ENCODE measurements around the gene TMEM108.

The TMEM108 gene

DNA sequence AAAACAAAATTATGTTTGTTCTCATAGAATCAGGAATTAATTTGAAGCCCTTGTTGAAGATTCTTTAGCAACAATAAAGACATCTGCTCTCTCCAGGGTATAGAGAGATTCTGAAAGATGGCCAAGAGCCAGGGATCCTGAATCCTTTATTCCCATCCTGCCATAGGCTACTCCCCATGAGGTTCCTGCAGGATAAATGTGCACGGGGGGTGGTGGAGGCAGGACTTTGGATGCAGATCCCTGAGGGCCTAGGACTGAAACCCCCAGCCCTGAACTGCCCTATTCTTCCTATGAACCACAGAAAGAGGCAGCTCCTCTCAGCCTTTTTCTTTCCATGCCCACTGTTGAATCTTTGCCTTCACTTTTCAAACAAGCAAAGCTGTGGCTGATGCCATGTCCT is 17.1 kb downstream of the TMEM108 start:
- DNase-seq (ENCODE audit: low read depth), result no peak

- no peak for DNase-seq (ENCODE audit: low read depth)
Observed at GRCh38 chr3:133058243-133058642, 20.1 kb downstream of the TMEM108 start.

- DNase-seq (ENCODE audit: low read depth), result no peak
Observed at GRCh38 chr3:133058831-133059230, 20.6 kb downstream of the TMEM108 start.

DNA sequence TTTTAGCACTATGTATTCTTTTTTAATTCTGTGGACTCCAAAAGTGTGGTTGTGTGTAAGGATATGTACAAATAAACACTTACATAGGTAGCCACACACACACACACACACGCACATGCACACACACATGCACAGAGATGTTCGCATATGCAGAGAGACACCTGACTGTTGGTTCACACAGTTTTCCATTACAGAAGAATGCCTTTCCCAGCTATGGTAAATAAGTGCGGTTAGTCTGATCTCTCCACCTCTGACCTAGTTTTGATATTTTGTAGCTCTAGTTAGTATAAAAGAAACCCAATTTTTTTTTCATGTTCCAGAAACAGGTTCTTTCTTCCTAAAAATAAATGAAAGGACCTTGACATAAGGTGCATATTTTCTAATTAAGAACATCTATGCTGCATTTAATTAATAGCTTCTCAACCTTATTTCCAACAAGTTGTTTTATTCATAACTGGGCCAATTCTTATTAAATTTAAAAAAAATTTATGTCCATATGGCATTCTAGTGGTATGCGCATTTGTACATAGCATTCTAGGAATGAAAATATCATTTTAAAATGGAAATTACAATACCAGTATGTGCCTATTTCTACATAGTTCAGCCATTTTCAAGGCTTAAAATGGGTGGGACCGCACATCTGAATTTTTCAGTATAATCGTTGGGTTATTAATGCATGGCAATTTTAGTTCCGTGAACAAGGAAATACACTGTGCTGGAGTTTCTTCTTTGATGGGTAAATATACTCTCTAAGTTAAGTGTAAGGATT is 27.2 kb downstream of the TMEM108 start:
- no peak for DNase-seq (ENCODE audit: low read depth)

- no peak for DNase-seq (ENCODE audit: low read depth)
Observed at GRCh38 chr3:133066026-133066425, 27.8 kb downstream of the TMEM108 start.

DNA sequence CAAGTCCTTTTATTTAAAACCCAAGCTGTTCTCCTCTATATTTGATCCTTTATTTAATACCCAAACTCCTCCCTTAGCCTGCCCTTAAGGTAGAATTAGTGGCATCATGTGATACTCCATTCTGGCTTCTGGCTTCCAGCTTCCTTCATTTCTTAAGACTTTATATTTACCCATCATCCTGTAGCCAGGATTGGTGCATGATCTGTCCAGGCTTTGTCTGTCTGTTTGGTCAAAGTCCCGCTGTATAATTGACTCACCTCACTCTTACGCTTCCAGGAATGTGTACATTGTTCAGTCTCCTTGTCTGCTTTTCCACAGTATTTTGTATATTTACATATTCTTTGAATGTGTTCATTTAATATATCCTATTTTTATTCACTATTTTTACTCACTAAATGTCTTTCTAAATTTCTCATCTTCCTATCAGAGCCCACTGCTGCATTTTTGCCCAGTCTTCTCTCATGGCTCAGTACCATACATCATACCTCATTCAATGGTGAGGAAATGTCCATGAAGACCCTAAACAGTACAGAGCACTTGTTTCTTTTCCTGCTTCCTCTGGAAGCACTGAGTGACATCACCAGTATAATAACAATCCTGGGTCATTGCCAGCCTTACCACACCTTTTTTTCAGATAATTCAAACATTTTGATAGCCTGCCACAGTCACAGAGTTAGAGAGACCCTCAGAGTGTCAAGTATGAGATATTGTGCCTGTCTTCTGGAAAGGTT is 31.5 kb downstream of the TMEM108 start:
- DNase-seq (ENCODE audit: low read depth), result no peak

GRCh38 chr3:133074977-133075376 is 36.8 kb downstream of the TMEM108 start:
- no peak for DNase-seq (ENCODE audit: low read depth)

GRCh38 chr3:133077688-133078087 is 39.5 kb downstream of the TMEM108 start:
- DNase-seq (ENCODE audit: low read depth), result no peak

GRCh38 chr3:133079621-133080020 is 41.4 kb downstream of the TMEM108 start:
- DNase-seq (ENCODE audit: low read depth), result no peak

- no peak for DNase-seq (ENCODE audit: low read depth)
Observed at GRCh38 chr3:133081016-133081415, 42.8 kb downstream of the TMEM108 start.

GRCh38 chr3:133083395-133083794 is 45.2 kb downstream of the TMEM108 start:
- no peak for DNase-seq (ENCODE audit: low read depth)

DNA sequence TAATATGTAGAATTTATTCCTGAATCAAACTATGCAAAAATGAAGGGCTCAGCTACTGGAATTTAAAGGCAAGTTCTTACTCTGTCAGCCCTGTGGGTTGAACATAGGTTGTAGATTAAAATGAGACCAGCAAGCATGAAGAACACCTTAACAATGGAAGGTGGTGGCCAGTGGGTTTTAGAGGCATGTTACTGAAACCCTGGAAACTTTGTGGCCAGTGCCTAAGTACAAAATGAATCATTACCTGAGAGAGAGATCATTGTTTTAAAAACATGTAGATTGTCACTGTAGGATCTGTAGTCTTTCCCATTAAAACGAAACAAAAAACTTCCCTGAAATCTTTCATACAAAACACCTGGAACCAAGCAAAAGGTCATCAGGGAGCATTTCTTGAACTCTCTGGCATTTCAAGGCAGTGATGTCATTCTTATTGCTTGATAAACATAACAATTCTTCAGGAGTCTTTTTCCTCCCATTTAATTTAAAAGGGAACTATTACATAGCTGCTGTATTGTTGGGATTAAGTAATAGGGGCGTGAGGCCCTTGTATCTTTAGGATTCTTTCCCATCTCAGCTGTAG is 51.8 kb downstream of the TMEM108 start:
- DNase-seq (ENCODE audit: low read depth), result no peak

GRCh38 chr3:133092681-133093080 is 54.5 kb downstream of the TMEM108 start:
- DNase-seq (ENCODE audit: low read depth), result no peak

DNA sequence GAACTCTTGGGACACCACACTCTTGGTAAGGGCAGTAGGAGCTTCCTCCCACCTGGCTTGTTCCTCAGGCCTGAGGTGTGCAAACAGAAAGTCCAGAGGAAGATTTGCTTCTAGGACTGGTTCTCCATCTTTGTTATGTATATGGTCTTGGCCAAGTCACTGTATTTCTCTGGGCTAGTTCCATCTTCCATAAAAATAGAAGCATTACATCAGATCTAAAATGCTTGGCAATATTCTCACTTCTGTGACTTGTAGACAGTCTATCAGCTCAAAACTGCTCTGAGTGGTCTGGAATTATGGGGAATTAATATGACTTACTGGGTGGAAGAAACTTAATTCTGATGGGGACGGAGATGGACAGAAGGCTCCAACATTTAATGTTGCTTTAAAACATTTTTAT is 55.2 kb downstream of the TMEM108 start:
- DNase-seq (ENCODE audit: low read depth), result no peak

GRCh38 chr3:133096900-133097613 is 58.9 kb downstream of the TMEM108 start:
- DNase-seq (ENCODE audit: low read depth), result peak; percentile 48

- no peak for DNase-seq (ENCODE audit: low read depth)
Observed at GRCh38 chr3:133103706-133104105, 65.5 kb downstream of the TMEM108 start.

DNA sequence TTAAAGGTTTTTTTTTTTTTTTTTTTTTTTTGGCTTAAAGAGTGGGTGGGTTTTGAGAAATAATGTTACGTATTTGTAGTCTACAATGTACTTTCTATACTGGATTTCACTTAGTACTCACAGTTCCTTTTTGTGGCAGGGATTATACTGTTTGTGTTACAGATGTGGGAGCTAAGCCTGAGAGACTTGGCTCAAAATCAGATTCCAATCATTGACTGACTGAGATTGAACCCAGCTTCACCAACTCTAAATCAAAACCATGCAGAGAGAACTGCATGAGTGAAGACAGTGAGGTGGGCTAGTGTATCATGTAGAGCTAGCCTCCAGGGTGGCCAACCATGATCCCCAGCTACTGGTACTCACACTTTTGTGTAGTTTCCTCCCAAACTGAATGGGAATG is 68.0 kb downstream of the TMEM108 start:
- DNase-seq (ENCODE audit: low read depth), result no peak

DNA sequence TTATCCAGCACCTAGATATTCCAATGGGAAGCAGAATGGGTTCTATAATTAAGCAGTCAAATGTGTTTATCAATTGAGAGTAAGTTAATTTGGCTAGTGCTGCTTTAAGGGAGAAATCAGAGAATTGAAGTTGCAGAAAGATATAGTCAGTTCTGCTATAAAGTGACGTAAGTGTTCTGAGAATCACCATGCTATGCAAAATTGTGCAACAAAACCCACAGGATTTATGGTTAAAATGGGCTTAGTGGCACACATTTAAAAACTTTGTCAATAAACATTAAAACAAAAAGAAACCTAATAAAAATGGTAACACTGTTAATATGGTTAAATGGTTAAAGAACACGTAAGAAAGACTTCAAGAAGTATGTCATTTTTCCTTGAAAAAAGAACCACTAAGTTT is 74.5 kb downstream of the TMEM108 start:
- DNase-seq (ENCODE audit: low read depth), result peak; percentile 39

GRCh38 chr3:133113526-133113925 is 75.3 kb downstream of the TMEM108 start:
- DNase-seq (ENCODE audit: low read depth), result no peak

- DNase-seq (ENCODE audit: low read depth), result no peak
Observed at GRCh38 chr3:133113927-133114597, 75.9 kb downstream of the TMEM108 start.

- DNase-seq (ENCODE audit: low read depth), result no peak
Observed at GRCh38 chr3:133115176-133115575, 77.0 kb downstream of the TMEM108 start.

DNA sequence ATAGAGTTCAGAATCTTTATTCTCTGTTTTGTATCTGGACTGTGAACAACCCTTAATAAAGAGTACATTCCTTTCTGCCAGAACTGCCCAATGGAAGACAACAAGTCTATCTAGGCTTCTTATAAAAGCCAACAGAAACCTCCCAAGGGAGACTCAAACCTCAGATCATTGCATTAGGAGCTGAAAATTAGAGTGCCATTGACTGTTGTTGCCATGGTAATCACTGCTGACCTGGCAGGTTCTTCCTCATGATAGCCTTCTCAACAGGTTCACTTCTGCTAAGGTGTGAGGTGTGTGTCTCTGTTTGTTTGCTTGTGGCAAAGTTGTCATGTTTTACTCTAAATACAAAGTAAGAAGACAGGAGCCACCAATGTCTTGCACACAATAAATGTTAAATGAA is 79.2 kb downstream of the TMEM108 start:
- DNase-seq (ENCODE audit: low read depth), result no peak
